HepG2 (cell line): ENCODE data around the gene MAPRE3. TPM values are rescaled to one million over a fixed set of nuclear protein-coding genes. Genes with fewer than 3 reads are reported as not detected.

ENCODE experiments used
- ATAC-seq: fragments of 200-7000 bp; cut with Tn5 transposase; 3 replicates; pipeline ENCODE4 v1.9.1; 2020; ENCODE audit warnings: mild to moderate bottlenecking, moderate library complexity
- BruUV-seq: library from RNA; stranded (reverse); fragments of 400-500 nt; replicated peaks from 2 replicates; lab custom pipeline; 2021; lab: Mats Ljungman, UMichigan
- CTCF ChIA-PET: fragments of 300-600 bp; formaldehyde crosslinking; extraction: SDS; loops from one replicate; lab custom pipeline; 2021; ENCODE audit warnings: low total read pairs, inconsistent platforms, low intra/inter-chr PET ratio; lab: Yijun Ruan, JAX
- POLR2A ChIA-PET: fragments of 350-600 bp; sonication (Branson Sonifier 250); formaldehyde crosslinking; loops from one replicate; lab custom pipeline; 2020; ENCODE audit warnings: antibody characterized with exemption, inconsistent platforms; lab: Yijun Ruan, JAX
- DNase-seq: peaks from one replicate; pipeline ENCODE4 v3.0.0-alpha.2; 2015; ENCODE audit warnings: low spot score
- FAIRE-seq: peaks from 3 replicates; lab custom pipeline; 2011; peaks lifted over from hg19 to GRCh38; lab: Jason Lieb, UNC
- H2AFZ ChIP-seq: one replicate; pipeline ENCODE4 v1.6.1; 2011; ENCODE audit warnings: low read length, inconsistent platforms
- H3K27ac ChIP-seq: fragments of 300-600 bp; 3 replicates; pipeline ENCODE4 v1.8.0; 2011; ENCODE audit warnings: mixed run types, mild to moderate bottlenecking, mixed read lengths, low read length, inconsistent platforms; ENCODE audit not compliant: insufficient read depth; ENCODE audit errors: extremely low read length
- H3K27me3 ChIP-seq, 2 experiments: fragments of 200-600 bp in 1 of 2; 2 replicates in 1 of 2; 3 replicates in 1 of 2; pipeline versions ENCODE4 v1.6.0 to v1.8.0; 2011; ENCODE audit warnings: low read length in 2 of 2, mild to moderate bottlenecking in 2 of 2, moderate library complexity in 2 of 2, inconsistent platforms in 1 of 2; ENCODE audit not compliant: insufficient read depth in 2 of 2, control insufficient read depth in 1 of 2
- H3K36me3 ChIP-seq, 2 experiments: fragments of 200-600 bp in 1 of 2; replicated peaks in 1 of 2; 2 replicates in 1 of 2; 3 replicates in 1 of 2; pipeline versions ENCODE4 v1.5.1 to v1.8.0; 2011; ENCODE audit warnings: low read length in 2 of 2, inconsistent platforms in 1 of 2; ENCODE audit not compliant: insufficient read depth in 2 of 2, control insufficient read depth in 1 of 2
- H3K4me1 ChIP-seq: 2 replicates; pipeline ENCODE4 v1.5.1; 2012; ENCODE audit warnings: low read length, inconsistent platforms; ENCODE audit not compliant: insufficient read depth
- H3K4me2 ChIP-seq: 2 replicates; pipeline ENCODE4 v1.6.0; 2011; ENCODE audit warnings: low read depth, low read length, inconsistent platforms
- H3K4me3 ChIP-seq, 3 experiments: fragments of 200-600 bp in 1 of 3; sonication (generic), shearing (Covaris generic) in 1 of 3; replicated peaks in 1 of 3; 2 replicates each; pipeline ENCODE4 v1.5.1; 2011 to 2016; ENCODE audit warnings: low read length in 3 of 3, inconsistent platforms in 2 of 3, low read depth in 2 of 3, mild to moderate bottlenecking in 2 of 3, control low read depth in 1 of 3, mixed read lengths in 1 of 3; ENCODE audit not compliant: insufficient read depth in 1 of 3
- H3K79me2 ChIP-seq: one replicate; pipeline ENCODE4 v1.6.1; 2011; ENCODE audit warnings: low read length, inconsistent platforms; ENCODE audit not compliant: insufficient read depth
- H3K9ac ChIP-seq: 2 replicates; pipeline ENCODE4 v1.6.0; 2011; ENCODE audit warnings: mild to moderate bottlenecking, low read depth, low read length, inconsistent platforms; ENCODE audit not compliant: insufficient read depth
- H3K9me3 ChIP-seq: 2 replicates; pipeline ENCODE4 v1.5.1; 2012; ENCODE audit warnings: mild to moderate bottlenecking, low read length
- H4K20me1 ChIP-seq: 2 replicates; pipeline ENCODE4 v1.6.0; 2011; ENCODE audit warnings: inconsistent platforms, mild to moderate bottlenecking, low read length, moderate library complexity; ENCODE audit not compliant: insufficient read depth
- KDM2A ChIP-seq: sonication (generic); formaldehyde crosslinking; IDR thresholded peaks from 2 replicates; pipeline ENCODE4 v1.4.0; 2020; ENCODE audit warnings: low read depth, missing genetic modification reagents, borderline replicate concordance
- KDM5A ChIP-seq: fragments of 200-600 bp; sonication (generic); IDR thresholded peaks from 2 replicates; pipeline ENCODE4 v1.7.0; 2018; ENCODE audit warnings: antibody characterized with exemption, mild to moderate bottlenecking, low read length, borderline replicate concordance
- POLR2G ChIP-seq: fragments of 200-400 bp; formaldehyde crosslinking; IDR thresholded peaks from 2 replicates; pipeline ENCODE4 v1.6.1; 2018; ENCODE audit warnings: mild to moderate bottlenecking, low read depth, low read length, moderate library complexity
- RBFOX2 ChIP-seq: fragments of 200-400 bp; formaldehyde crosslinking; IDR thresholded peaks from 2 replicates; pipeline ENCODE4 v1.6.1; 2017; ENCODE audit warnings: low read depth, mild to moderate bottlenecking, low read length
- ZBTB7B ChIP-seq: sonication (generic); formaldehyde crosslinking; IDR thresholded peaks from 2 replicates; pipeline ENCODE4 v1.4.0; 2020; ENCODE audit warnings: missing genetic modification reagents
- ZNF430 ChIP-seq: sonication (generic); formaldehyde crosslinking; IDR thresholded peaks from 2 replicates; pipeline ENCODE4 v1.9.0; 2021; ENCODE audit warnings: mild to moderate bottlenecking, missing genetic modification reagents
- WGBS: methylation state at CpG from one replicate; pipeline ENCODE4 v1.1.6; 2017; ENCODE audit warnings: low lambda C conversion rate; 5-methylcytosine and 5-hydroxymethylcytosine counted together
- in situ Hi-C: cut with HindIII; loops from 2 replicates; pipeline ENCODE4 v1.10.0; 2017; ENCODE audit warnings: low pct_unique_long_range_greater_than_20kb; ENCODE audit not compliant: extremely low pct_ligation_motif_present
- intact Hi-C: fragments of 100-400 bp; cut with micrococcal nuclease; formaldehyde crosslinking; loops from one replicate; pipeline ENCODE4 v1.10.0; 2022; ENCODE audit not compliant: unreplicated experiment
- polyA plus RNA-seq, 8 experiments: library from polyadenylated mRNA; depleted of rRNA in 3 of 8; stranded (reverse) in 7 of 8; unstranded in 1 of 8; fragments of >200 nt; fragmentation: Illumina TruSeq in 4 of 8; extraction: Trizol in 4 of 8; gene quantifications; 2 replicates each; pipeline versions ENCODE4 v1.2.1 to v1.2.3, GENCODE V29; 2011 to 2016; ENCODE audit warnings: low read depth in 4 of 8, missing spikeins in 1 of 8, mixed read lengths in 1 of 8; ENCODE audit not compliant: insufficient read depth in 1 of 8
- total RNA-seq, 5 experiments: library from RNA; depleted of rRNA; stranded (reverse); fragments of >200 nt; fragmentation: Illumina TruSeq; extraction: Trizol; gene quantifications; 2 replicates each; pipeline ENCODE4 v1.2.3, GENCODE V29; 2016; ENCODE audit warnings: low read depth in 1 of 5
- TF ChIP-seq, protein P1 (sequence below): IDR thresholded peaks from 2 replicates; pipeline ENCODE4 v1.6.1; 2016; ENCODE audit warnings: missing compliant biosample characterization, missing genetic modification reagents, borderline replicate concordance

The MAPRE3 gene
- total and polyA plus RNA-seq, 2 of the 13 experiments (the other 11 are each of a cell fraction or from before 2014, with no cell fraction given), result 0.31 to 0.91 TPM

DNA sequence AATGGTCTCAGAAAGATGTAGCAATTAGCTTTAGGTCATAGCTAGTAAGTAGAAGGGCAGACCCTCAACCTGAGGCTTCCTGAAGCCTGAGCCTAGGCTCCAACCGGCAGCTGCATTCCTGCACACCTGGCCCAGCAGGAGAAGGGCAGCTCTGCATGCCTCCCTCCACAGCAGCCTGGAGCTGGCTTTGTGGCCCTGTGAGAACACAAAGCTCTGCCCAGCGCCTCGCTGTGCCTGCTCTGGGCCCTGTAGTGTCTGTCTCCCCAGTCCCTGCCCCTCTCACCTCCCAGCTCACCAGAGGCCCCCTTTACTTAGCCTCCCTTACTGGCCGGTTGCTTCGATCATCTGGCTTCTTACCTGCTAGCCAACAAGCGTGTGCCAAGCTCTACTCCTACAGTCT, 69.0 kb downstream of the MAPRE3 start:
- Histone ChIP-seq H3K9me3 (no peaks in the 10 kb centered on the region), H3K27me3 (no peaks in the 10 kb centered on the region), H3K4me1 (peaks cover 18% of the 10 kb centered on the region), H3K9ac (no peak overlapping the region), H3K36me3 (peaks cover 66 to 80% of the 10 kb centered on the region in 2 experiments), H4K20me1 (no peaks in the 10 kb centered on the region; the same call in 1 of the 2 replicates), H3K79me2 (peaks cover 18% of the 10 kb centered on the region), H3K4me3 (no peak overlapping the region), H3K27ac (no peak overlapping the region), H2AFZ (no peak overlapping the region), H3K4me2 (no peak overlapping the region)
- in situ Hi-C loops, result no loop called here
- DNase-seq (no peak), FAIRE-seq (no peak), ATAC-seq (no peak; the same call in 2 of the 3 replicates)
- TF ChIP-seq POLR2G (peak; percentile 39), KDM2A (no peak)
- intact Hi-C loops, result loop anchor here (10.0 kb wide), 1 partner anchor 45 kb away; the partner anchor contains the start of gene KHK
- 93% methylated on average over 6 of the region's 6 CpGs for WGBS
- POLR2A ChIA-PET, result interaction anchor here (3.0 kb wide), 1 partner anchor 11 kb away, joined by 19 read pairs; the partner anchor contains the start of gene AGBL5
- CTCF ChIA-PET, result no interaction called here
- BruUV-seq, result no TSS peak

DNA sequence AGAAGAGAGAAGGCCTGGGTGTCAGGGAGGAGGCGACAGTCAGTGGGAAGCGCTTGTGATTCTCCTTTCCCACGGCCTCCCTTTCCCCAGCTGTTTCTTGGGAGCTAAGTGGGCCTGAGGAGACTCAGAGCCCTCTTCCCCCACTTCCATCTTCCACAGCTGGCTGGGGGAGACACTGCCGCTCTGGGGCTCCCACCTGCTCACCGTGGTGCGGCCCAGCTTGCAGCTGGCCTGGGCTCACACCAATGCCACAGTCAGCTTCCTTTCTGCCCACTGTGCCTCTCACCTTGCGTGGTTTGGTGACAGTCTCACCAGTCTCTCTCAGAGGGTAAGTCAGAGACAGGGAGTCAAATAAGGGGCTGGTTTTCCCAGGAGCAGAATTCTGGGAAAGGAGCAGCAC, 69.4 kb downstream of the MAPRE3 start:
- POLR2A ChIA-PET, result interaction anchor here (4.2 kb wide), 1 partner anchor 11 kb away, joined by 28 read pairs; the partner anchor contains the start of gene AGBL5
- over 99% methylated on average over 7 of the region's 7 CpGs for WGBS
- peaks cover 65 to 78% of the 10 kb centered on the region in 2 experiments for H3K36me3 ChIP-seq

More for the DNA sequence above, 69.4 kb downstream of the MAPRE3 start:
- peaks cover 14% of the 10 kb centered on the region for H3K79me2 ChIP-seq
- TF ChIP-seq KDM5A, result no peak
- 0 out of 2 replicates have a peak, but pooled peaks have one; percentile 29 for TF ChIP-seq ZNF430 (CRISPR knock-in tag)
- TF ChIP-seq ZBTB7B (CRISPR knock-in tag), result no peak
- peak; percentile 24 for TF ChIP-seq RBFOX2
- TF ChIP-seq, protein P1, sequence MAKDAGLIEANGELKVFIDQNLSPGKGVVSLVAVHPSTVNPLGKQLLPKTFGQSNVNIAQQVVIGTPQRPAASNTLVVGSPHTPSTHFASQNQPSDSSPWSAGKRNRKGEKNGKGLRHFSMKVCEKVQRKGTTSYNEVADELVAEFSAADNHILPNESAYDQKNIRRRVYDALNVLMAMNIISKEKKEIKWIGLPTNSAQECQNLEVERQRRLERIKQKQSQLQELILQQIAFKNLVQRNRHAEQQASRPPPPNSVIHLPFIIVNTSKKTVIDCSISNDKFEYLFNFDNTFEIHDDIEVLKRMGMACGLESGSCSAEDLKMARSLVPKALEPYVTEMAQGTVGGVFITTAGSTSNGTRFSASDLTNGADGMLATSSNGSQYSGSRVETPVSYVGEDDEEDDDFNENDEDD, result no peak
- ATAC-seq, result no peak; the same call in 1 of the 3 replicates
- CTCF ChIA-PET, result no interaction called here
- no peak overlapping the region for H3K9ac ChIP-seq
- no peaks in the 10 kb centered on the region for H3K27me3 ChIP-seq
- H3K4me2 ChIP-seq, result no peak overlapping the region
- H3K9me3 ChIP-seq, result no peaks in the 10 kb centered on the region
- in situ Hi-C loops (no loop called here), intact Hi-C loops (loop anchor here (10.0 kb wide), 1 partner anchor 45 kb away; the partner anchor contains the start of gene KHK)
- H2AFZ ChIP-seq, result no peak overlapping the region
- DNase-seq, result no peak
- H3K27ac ChIP-seq, result no peak overlapping the region
- H4K20me1 ChIP-seq, result no peaks in the 10 kb centered on the region; the same call in 1 of the 2 replicates
- no TSS peak for BruUV-seq
- FAIRE-seq, result no peak
- H3K4me3 ChIP-seq, result no peak overlapping the region
- peaks cover 13% of the 10 kb centered on the region for H3K4me1 ChIP-seq
